HG02870 (cell line): ENCODE results near the gene SOX8.
"Not testable (repeated sequence)": the region's sequence is repeated elsewhere in the genome, so short reads cannot be mapped to it uniquely, and the experiment has no call there.

Source experiments
- ATAC-seq: cut with Tn5 transposase; IDR thresholded peaks from one replicate; pipeline ENCODE4 v1.9.1; 2021; ENCODE audit warnings: mild to moderate bottlenecking, moderate library complexity; ENCODE audit not compliant: unreplicated experiment

SOX8 gene

DNA sequence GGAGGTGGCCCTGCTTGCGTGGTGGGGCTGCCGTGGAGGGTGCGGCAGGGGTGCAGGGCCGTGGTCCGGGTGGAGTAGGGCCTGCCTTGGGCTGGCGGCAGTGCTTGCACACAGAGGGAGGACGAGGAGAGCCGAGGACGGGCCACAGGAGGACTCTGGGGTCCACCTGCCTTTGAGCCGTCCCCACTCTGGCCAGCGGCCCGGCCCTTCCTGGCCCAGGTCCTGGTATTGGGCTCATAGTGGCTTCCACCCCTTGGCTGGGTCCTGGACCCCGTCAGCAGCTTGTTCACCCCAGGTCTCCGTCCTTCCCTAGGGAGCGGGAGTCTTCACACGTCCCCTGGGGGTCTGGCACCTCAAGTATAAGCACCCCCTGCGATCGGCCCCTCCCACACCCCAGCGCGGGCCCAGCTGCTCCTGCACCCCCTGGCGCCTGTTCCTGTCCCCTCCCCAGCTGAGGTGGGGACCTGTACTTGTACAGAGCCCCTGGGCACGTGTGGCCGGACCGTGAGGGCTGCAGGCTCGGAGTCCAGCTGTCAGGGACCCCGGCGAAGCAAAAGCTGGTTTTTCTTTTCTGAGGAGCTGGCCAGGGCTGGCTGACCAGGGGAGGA lies 40.1 kb downstream of the SOX8 start:
- ATAC-seq = no peak

DNA sequence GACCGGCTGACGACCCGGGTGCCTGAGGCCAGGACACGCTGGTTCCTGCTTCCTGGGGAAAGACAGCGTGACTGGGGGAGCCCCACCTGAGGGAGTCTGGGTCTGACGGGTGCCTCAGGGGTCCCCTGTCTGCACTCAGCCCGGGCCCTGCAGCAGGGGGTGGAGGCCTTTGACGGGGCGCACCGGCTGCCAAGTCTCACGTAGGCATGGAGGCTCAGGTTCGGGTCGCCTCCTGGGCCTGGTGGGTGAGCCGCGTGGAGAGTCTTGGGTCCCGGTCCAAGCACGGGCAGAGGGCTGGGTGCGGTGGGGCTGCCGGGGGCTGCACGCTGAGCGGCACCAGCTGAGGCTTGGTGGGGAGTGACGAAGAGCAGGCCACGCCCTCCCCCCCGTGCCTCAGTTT lies 40.9 kb downstream of the SOX8 start:
- no peak for ATAC-seq

DNA sequence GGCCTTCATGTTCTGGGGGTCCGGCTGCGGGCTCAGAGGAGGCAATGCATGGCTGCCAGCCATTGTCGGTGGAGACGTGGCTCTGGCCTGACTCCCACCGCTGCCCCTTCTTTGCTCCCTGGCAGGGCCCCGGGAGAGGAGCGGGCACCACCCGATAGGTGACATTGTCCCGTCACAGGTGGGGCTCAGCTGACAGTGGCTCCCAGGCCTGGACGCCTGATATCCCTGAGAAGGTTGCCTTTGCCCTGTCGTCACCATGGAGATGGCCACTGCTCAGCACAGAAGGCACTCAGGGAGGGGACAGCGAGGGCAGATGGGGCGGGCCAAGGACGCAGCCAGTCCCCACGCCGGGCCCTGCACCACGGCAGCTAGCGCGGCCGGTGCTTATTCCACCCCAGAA lies 42.6 kb downstream of the SOX8 start:
- ATAC-seq = no peak

DNA sequence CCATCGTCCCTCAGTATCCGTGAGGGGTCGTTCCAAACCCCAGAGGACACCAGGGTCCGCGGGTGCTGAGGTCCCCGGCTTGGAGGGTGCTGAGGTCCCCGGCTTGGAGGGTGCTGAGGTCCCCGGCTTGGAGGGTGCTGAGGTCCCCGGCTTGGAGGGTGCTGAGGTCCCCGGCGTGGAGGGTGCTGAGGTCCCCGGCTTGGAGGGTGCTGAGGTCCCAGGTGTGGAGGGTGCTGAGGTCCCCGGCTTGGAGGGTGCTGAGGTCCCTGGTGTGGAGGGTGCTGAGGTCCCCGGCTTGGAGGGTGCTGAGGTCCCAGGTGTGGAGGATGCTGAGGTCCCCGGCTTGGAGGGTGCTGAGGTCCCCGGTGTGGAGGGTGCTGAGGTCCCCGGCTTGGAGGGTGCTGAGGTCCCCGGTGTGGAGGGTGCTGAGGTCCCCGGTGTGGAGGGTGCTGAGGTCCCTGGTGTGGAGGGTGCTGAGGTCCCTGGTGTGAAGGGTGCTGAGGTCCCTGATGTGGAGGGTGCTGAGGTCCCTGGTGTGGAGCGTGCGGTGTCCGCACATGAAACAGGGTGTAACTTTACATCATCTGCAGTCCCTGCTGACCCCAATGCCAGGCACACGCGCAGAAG lies 43.7 kb downstream of the SOX8 start:
- not testable (repeated sequence) for ATAC-seq

GRCh38 chr16:1026057-1026783 lies 44.6 kb downstream of the SOX8 start:
- ATAC-seq = no peak

DNA sequence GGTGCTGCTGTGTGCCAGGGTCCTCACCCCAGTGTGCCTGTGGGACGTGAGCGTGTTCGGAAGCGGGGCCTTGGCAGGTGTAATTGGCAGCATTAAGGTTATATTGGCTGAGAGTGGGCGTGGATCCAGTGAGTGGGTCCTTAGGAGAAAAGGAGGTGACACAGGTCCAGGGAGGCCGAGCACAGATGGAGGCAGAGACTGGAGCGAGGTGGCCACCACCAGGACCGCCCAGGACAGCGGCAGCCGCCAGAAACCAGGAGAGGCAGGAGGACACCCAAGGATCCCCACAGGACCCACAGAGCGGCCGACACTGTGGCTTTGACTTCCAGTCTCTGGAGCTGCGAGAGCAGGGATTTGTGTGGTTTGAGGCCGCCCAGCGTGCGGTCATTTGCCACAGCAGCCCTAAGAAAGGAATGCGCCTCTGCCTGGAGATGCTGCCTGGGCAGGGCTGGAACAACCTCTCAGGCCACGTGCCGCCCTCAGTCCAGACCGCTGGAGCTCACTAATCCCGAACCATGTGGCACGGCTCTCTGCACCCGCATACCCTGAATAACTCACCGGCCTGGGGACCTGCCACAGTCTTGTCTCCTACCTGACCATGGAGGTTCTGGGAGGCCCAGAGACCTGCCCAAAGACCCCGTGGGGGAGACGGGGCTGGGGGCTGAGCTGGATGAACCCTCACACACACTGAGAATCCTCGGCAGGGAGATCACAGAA lies 45.4 kb downstream of the SOX8 start:
- no peak for ATAC-seq

GRCh38 chr16:1027501-1027815 lies 45.9 kb downstream of the SOX8 start:
- ATAC-seq = no peak

DNA sequence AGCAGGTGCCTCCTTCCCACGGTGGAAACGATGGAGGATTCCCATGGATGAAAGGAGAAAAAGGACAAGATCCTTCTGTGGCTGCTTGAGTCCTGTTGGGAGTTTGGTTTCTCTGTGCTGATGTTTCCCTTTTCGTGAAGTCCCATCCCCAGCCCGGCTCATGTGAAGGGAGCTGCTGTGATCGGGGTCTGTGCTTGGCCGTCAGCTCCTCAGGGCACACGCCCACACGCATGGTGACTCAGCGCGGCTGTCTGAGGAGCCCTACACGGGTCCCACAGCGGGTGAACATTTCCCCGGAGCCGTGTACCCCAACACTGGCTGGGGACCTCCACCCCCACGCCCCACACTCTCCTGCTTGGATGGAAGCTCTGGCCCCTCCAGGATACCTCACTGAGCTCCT lies 46.5 kb downstream of the SOX8 start:
- no peak for ATAC-seq

DNA sequence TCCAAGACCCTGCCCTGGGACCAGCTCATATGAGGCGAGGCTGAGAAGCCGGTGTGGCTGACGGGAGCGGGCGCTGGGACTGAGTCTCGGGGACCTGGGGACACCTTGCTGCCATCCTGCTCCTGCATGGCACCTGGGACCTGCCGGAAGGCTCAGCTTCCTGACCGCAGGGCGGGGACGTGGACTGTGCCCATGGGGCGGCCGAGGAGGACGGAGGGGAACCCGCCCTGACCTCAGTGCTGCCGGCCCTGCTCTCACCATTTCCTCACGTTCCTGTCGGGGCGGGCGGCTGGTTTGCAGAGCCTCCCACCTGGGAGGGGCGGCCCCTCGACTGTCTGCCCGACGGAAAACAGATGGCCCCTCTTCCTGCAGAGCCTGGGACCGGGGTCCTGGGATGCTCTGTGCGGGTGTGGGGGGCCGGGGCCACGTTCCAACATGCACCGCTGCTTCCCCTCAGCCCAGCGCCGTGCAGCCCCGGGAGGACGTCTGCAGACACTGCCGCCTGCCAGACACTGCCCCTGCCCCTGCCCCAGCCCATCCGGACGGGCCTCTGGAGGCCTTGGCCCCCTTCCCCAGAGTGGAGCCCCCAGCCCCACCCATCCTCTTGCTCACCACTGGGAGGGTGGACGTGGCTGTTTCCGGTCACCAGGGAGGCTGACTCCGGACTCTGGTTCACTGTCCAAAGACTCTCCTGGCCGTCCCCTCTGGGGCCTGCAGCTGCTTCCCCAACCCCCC lies 47.1 kb downstream of the SOX8 start:
- no peak for ATAC-seq

- no peak for ATAC-seq
These were observed 47.6 kb downstream of the SOX8 start for GRCh38 chr16:1029259-1029545.

GRCh38 chr16:1030473-1030901 lies 48.9 kb downstream of the SOX8 start:
- ATAC-seq = no peak

DNA sequence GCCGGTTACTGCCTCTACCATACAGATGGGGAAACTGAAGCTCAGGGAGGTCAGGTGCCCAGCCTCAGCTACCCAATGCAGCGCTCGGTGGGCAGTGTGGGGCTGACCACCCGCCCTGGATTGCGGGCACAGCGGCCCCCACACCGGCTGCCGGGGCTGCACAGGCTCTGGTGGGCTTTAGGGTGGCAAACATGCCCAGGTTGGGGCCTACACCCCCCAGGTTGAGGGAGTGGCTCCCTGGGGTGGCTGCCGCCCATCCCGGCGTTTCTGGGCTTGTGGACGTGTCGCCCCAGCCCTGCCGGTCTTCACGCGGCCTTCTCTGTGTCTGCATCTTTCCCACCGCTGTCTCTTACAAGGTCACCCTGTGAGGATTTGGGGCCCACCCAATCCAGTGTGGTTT lies 50.1 kb downstream of the SOX8 start:
- ATAC-seq = no peak

DNA sequence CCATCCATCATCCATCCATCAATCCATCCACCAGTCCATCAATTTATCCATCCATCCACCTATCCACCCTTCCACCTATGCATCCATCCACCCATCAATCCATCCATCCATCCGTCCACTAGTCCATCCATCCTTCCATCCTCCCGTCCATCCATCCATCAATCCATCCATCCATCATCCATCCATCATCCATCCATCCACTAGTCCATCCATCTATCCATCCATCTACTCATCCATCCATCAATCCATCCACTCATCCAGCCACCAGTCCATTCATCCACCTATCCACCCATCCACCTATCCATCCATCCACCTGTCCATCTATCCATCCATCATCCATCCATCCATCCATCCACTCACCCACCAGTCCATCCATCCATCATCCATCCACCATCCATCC lies 51.0 kb downstream of the SOX8 start:
- ATAC-seq = no peak

DNA sequence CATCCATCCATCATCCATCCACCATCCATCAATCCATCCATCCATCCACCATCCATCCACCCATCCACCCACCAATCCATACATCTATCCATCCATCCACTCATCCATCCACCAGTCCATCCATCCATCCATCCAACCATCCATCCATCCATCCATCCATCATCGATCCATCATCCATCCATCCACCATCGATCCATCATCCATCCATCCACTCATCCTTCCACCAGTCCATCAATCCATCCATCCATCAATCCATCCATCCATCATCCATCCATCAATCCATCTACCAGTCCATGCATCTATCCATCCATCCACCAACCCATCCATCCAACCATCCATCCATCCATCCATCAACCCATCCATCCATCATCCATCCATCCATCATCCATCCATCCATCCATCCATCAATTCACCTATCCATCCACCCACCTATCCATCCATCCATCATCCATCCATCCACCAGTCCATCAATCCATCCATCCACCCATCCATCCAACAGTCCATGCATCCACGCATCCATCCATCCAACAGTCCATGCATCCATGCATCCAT lies 51.6 kb downstream of the SOX8 start:
- no peak for ATAC-seq

DNA sequence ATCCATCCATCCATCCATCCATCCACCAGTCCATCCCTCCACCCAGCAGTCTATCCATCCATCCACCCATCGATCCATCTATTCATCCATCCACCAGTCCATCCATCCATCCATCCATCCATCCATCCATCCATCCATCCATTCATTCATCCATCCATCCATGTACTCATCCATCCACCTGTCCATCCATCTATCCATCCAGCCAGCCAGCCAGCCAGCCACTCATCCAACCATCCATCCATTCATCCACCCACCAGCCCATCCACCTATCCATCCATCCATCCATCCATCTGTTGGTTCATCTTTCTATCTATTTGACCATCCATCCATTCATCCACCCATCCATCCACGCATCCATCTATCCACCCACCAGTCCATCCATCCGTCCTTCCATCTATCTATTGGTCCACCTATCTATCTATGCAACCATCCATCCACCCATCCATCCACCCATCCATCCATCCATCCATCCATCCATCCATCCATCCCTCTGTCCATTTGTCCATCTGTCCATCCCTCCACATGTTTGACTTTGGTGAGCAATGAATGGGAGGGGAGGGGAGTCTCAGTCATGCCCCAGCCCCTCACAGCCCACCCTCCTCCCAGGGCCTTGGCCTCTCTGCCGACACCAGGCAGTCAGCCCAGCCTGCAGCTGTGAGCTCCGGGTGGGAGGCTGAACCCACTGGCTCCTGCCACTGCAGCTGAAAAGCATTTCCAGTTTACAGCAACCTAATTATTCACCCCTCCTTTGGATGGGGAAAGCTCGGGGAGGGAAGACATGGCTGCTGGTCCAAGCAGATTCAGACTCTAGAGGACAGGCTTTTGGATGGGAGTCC lies 52.9 kb downstream of the SOX8 start:
- ATAC-seq = no peak

DNA sequence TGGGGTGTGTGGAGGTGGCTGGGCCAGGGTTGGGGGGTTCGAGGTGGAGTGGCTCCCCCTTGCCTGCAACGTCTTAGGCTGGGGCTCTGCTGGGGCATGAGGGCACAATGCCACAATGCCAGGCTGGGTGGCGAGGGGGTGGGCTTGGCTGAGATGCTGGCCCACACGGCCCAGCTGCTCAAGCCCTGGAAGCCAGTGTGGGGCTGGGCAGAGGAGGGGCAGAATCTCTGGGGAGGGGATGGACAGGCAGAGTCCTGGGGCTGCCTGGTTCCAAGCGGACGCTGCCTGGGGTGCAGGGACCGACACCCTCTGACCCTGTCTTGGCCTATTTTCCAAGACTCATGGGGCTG lies 53.5 kb downstream of the SOX8 start:
- ATAC-seq = no peak

- ATAC-seq = no peak
These were observed 54.6 kb downstream of the SOX8 start for GRCh38 chr16:1036166-1036565.
